ENCODE measurements around the gene SORT1.

DNA sequence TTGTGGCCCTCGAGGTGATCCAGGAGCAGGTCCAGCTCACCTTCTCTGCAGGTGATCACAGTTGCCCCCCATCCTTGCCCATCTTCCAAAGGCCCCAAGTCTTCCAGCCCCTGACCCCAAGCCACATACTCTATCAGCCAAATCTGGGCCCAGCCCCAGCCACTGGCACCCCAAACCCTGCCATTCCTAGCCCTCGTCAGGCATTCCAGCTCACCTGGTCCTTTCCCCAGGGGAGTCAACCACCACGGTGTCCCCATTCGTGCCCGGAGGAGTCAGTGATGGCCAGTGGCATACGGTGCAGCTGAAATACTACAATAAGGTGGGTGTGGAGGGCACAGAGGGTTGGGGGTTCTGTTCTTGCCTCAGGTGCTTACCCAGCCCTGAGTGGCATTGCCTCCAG lies 136.1 kb downstream of the SORT1 start:
- no peak for TF ChIP-seq CTCF (IDR thresholded peaks at IDR 0.05; ENCODE audit: insufficient read depth, low read length, poor library complexity, severe bottlenecking)
- TF ChIP-seq EZH2phosphoT487 (conservative IDR thresholded peaks at IDR 0.05; ENCODE audit: low read length) = no peak

All from SU-DHL-6 (cell line).